DOHH2 (cell line): Measurements from ENCODE around the gene LNX2.

Experiments
- H3F3A ChIP-seq: fragments of 200-600 bp; sonication (generic), shearing (Covaris generic); 2 replicates; pipeline ENCODE4 v1.6.0; 2016; ENCODE audit warnings: antibody characterized with exemption, mild to moderate bottlenecking; ENCODE audit not compliant: control insufficient read depth, insufficient read depth
- H3K27ac ChIP-seq: fragments of 200-600 bp; sonication (generic); 2 replicates; pipeline ENCODE4 v1.5.1; 2014; ENCODE audit warnings: low read depth, mild to moderate bottlenecking, low read length, moderate library complexity
- H3K27me3 ChIP-seq: fragments of 200-600 bp; sonication (generic); 2 replicates; pipeline ENCODE4 v1.6.1; 2014; ENCODE audit warnings: mild to moderate bottlenecking, low read length, mixed read lengths; ENCODE audit not compliant: control insufficient read depth
- H3K36me3 ChIP-seq: fragments of 200-600 bp; sonication (generic); 2 replicates; pipeline ENCODE4 v1.6.1; 2014; ENCODE audit warnings: mild to moderate bottlenecking, low read length, moderate library complexity, mixed read lengths; ENCODE audit not compliant: control insufficient read depth
- H3K4me1 ChIP-seq: fragments of 200-600 bp; sonication (generic); 2 replicates; pipeline ENCODE4 v1.6.1; 2014; ENCODE audit warnings: mild to moderate bottlenecking, low read length, mixed read lengths; ENCODE audit not compliant: control insufficient read depth
- H3K4me2 ChIP-seq: fragments of 200-600 bp; sonication (generic); 2 replicates; pipeline ENCODE4 v1.6.0; 2014; ENCODE audit warnings: mild to moderate bottlenecking, low read length, moderate library complexity
- H3K4me3 ChIP-seq: fragments of 200-600 bp; sonication (generic); 2 replicates; pipeline ENCODE4 v1.5.1; 2014; ENCODE audit warnings: mild to moderate bottlenecking, low read length, mixed read lengths
- H3K79me2 ChIP-seq: fragments of 200-600 bp; sonication (generic); 2 replicates; pipeline ENCODE4 v1.6.1; 2014; ENCODE audit warnings: mild to moderate bottlenecking, low read length, mixed read lengths; ENCODE audit not compliant: control insufficient read depth
- H3K9me2 ChIP-seq: fragments of 200-600 bp; sonication (generic); replicated peaks from 2 replicates; pipeline ENCODE4 v1.6.1; 2014; ENCODE audit warnings: mild to moderate bottlenecking, low read length, mixed read lengths; ENCODE audit not compliant: control insufficient read depth
- H3K9me3 ChIP-seq: fragments of 200-600 bp; sonication (generic); 2 replicates; pipeline ENCODE4 v1.6.1; 2014; ENCODE audit warnings: antibody characterized with exemption, low read length, mixed read lengths; ENCODE audit not compliant: control insufficient read depth, insufficient read depth
- H4K20me1 ChIP-seq: fragments of 200-600 bp; sonication (generic); 2 replicates; pipeline ENCODE4 v1.6.0; 2014; ENCODE audit warnings: low read depth, mild to moderate bottlenecking, antibody characterized with exemption, low read length, moderate library complexity; ENCODE audit not compliant: control insufficient read depth, insufficient read depth
- CTCF ChIP-seq: fragments of 200-600 bp; sonication (generic); IDR thresholded peaks from one replicate; pipeline ENCODE4 v1.5.1; 2014; ENCODE audit warnings: antibody characterized with exemption, mild to moderate bottlenecking, low read depth, low read length; ENCODE audit not compliant: poor library complexity, severe bottlenecking
- EZH2phosphoT487 ChIP-seq: fragments of 200-600 bp; sonication (generic); IDR thresholded peaks from 2 replicates; pipeline ENCODE4 v1.6.1; 2017; ENCODE audit warnings: borderline replicate concordance, mild to moderate bottlenecking, antibody characterized with exemption, low read length, moderate library complexity, mixed read lengths

Gene LNX2

GRCh38 chr13:27524981-27525975, 95.1 kb downstream of the LNX2 start:
- TF ChIP-seq CTCF, result no peak
- TF ChIP-seq EZH2phosphoT487, result no peak

GRCh38 chr13:27523346-27524073, 96.8 kb downstream of the LNX2 start:
- H3K4me2 ChIP-seq, result no peak overlapping the region
- H3K9me3 ChIP-seq, result no peaks in the 10 kb centered on the region
- no peaks in the 10 kb centered on the region for H3K79me2 ChIP-seq
- no peak overlapping the region for H3K27ac ChIP-seq
- peaks cover 6% of the 10 kb centered on the region for H3K27me3 ChIP-seq
- no peaks in the 10 kb centered on the region for H3K36me3 ChIP-seq
- H3K9me2 ChIP-seq, result no peaks in the 10 kb centered on the region
- H3K4me3 ChIP-seq, result no peak overlapping the region
- no peaks in the 10 kb centered on the region for H4K20me1 ChIP-seq
- peaks cover 12% of the 10 kb centered on the region for H3K4me1 ChIP-seq
- no peak for TF ChIP-seq CTCF
- TF ChIP-seq EZH2phosphoT487, result no peak
- H3F3A ChIP-seq, result 0 out of 2 replicates have a peak, but pooled peaks cover 4% of the 10 kb centered on the region

More at GRCh38 chr13:27524981-27525975, 95.1 kb downstream of the LNX2 start:
- no peak overlapping the region for H3K4me2 ChIP-seq
- peaks cover 12% of the 10 kb centered on the region for H3K4me1 ChIP-seq
- no peaks in the 10 kb centered on the region for H4K20me1 ChIP-seq
- no peaks in the 10 kb centered on the region for H3K9me3 ChIP-seq
- H3F3A ChIP-seq, result 0 out of 2 replicates have a peak, but pooled peaks cover 4% of the 10 kb centered on the region
- H3K27me3 ChIP-seq, result no peaks in the 10 kb centered on the region
- no peak overlapping the region for H3K27ac ChIP-seq
- H3K36me3 ChIP-seq, result no peaks in the 10 kb centered on the region
- H3K4me3 ChIP-seq, result no peak overlapping the region
- H3K79me2 ChIP-seq, result no peaks in the 10 kb centered on the region
- no peaks in the 10 kb centered on the region for H3K9me2 ChIP-seq

GRCh38 chr13:27522847-27523246, 97.5 kb downstream of the LNX2 start:
- peaks cover 6% of the 10 kb centered on the region for H3K27me3 ChIP-seq
- H3F3A ChIP-seq, result 0 out of 2 replicates have a peak, but pooled peaks cover 4% of the 10 kb centered on the region
- H3K27ac ChIP-seq, result no peak overlapping the region
- no peaks in the 10 kb centered on the region for H3K9me2 ChIP-seq
- no peaks in the 10 kb centered on the region for H3K36me3 ChIP-seq
- TF ChIP-seq CTCF, result no peak
- TF ChIP-seq EZH2phosphoT487, result no peak
- H3K4me3 ChIP-seq, result no peak overlapping the region
- H3K9me3 ChIP-seq, result no peaks in the 10 kb centered on the region
- no peaks in the 10 kb centered on the region for H3K79me2 ChIP-seq
- peaks cover 12% of the 10 kb centered on the region for H3K4me1 ChIP-seq
- H4K20me1 ChIP-seq, result no peaks in the 10 kb centered on the region
- H3K4me2 ChIP-seq, result no peak overlapping the region
